Liver (tissue), 9 donors: ENCODE data around the gene FCN1. TPM values are rescaled to one million over a fixed set of nuclear protein-coding genes. Genes with fewer than 3 reads are reported as not detected.

Experiments used
- DNase-seq: peaks from one replicate; pipeline ENCODE4 v3.0.0-alpha.2; 2017; ENCODE audit warnings: low spot score
- H3K27ac ChIP-seq, 2 donors: one replicate each; pipeline ENCODE4 v1.7.0; 2013; ENCODE audit warnings: inconsistent platforms in 2 of 2, low read length in 2 of 2, control low read depth in 1 of 2, low read depth in 1 of 2, mild to moderate bottlenecking in 1 of 2
- H3K27me3 ChIP-seq, 4 donors: one replicate each; pipeline versions ENCODE4 v1.6.1 to v1.7.0; 2013; ENCODE audit warnings: low read length in 3 of 4, inconsistent platforms in 1 of 4, mild to moderate bottlenecking in 1 of 4, moderate library complexity in 1 of 4; ENCODE audit not compliant: control insufficient read depth in 4 of 4, insufficient read depth in 4 of 4
- H3K36me3 ChIP-seq, 4 donors: one replicate each; pipeline versions ENCODE4 v1.6.1 to v1.7.0; 2013; ENCODE audit warnings: low read length in 3 of 4, mild to moderate bottlenecking in 3 of 4, low read depth in 1 of 4, moderate library complexity in 1 of 4; ENCODE audit not compliant: control insufficient read depth in 4 of 4, insufficient read depth in 3 of 4
- H3K4me1 ChIP-seq, 4 donors: one replicate each; pipeline versions ENCODE4 v1.6.1 to v1.7.0; 2013; ENCODE audit warnings: low read length in 3 of 4, mild to moderate bottlenecking in 3 of 4, moderate library complexity in 1 of 4; ENCODE audit not compliant: control insufficient read depth in 4 of 4, insufficient read depth in 4 of 4
- H3K4me3 ChIP-seq, 3 donors: one replicate each; pipeline versions ENCODE4 v1.6.1 to v1.7.0; 2013; ENCODE audit warnings: low read length in 3 of 3, control low read depth in 1 of 3, low read depth in 1 of 3, mild to moderate bottlenecking in 1 of 3
- H3K9ac ChIP-seq, 2 donors: one replicate each; pipeline ENCODE4 v1.7.0; 2013; ENCODE audit warnings: low read length in 2 of 2, mild to moderate bottlenecking in 2 of 2, moderate library complexity in 2 of 2, control low read depth in 1 of 2, low read depth in 1 of 2
- H3K9me3 ChIP-seq, 4 donors: one replicate each; pipeline versions ENCODE4 v1.6.1 to v1.7.0; 2013; ENCODE audit warnings: low read length in 3 of 4; ENCODE audit not compliant: control insufficient read depth in 4 of 4
- EGR1 ChIP-seq, 2 donors: IDR thresholded peaks; 2 replicates each; pipeline ENCODE4 v1.6.1; 2016 to 2018; ENCODE audit warnings: antibody characterized with exemption in 2 of 2, low read depth in 2 of 2
- FOXA1 ChIP-seq: IDR thresholded peaks from 2 replicates; pipeline ENCODE4 v1.6.1; 2016; ENCODE audit warnings: antibody characterized with exemption
- GABPA ChIP-seq, 2 donors: IDR thresholded peaks in 1 of 2; conservative IDR thresholded peaks in 1 of 2; 2 replicates each; pipeline ENCODE4 v1.6.1; 2016; ENCODE audit warnings: antibody characterized with exemption in 2 of 2, mild to moderate bottlenecking in 1 of 2, moderate library complexity in 1 of 2
- HNF4A ChIP-seq, 2 donors: conservative IDR thresholded peaks; 2 replicates each; pipeline ENCODE4 v1.6.1; 2016; ENCODE audit warnings: antibody characterized with exemption in 2 of 2, mild to moderate bottlenecking in 2 of 2
- HNF4G ChIP-seq: IDR thresholded peaks from 2 replicates; pipeline ENCODE4 v1.6.1; 2016; ENCODE audit warnings: antibody characterized with exemption
- NR2F2 ChIP-seq: IDR thresholded peaks from 2 replicates; pipeline ENCODE4 v1.6.1; 2016; ENCODE audit warnings: antibody characterized with exemption
- RAD21 ChIP-seq, 2 donors: IDR thresholded peaks; 2 replicates each; pipeline ENCODE4 v1.6.1; 2016; ENCODE audit warnings: antibody characterized with exemption in 2 of 2, mild to moderate bottlenecking in 2 of 2
- RXRA ChIP-seq, 2 donors: IDR thresholded peaks; 2 replicates each; pipeline ENCODE4 v1.6.1; 2017 to 2018; ENCODE audit warnings: antibody characterized with exemption in 2 of 2, mild to moderate bottlenecking in 1 of 2
- SP1 ChIP-seq: IDR thresholded peaks from 2 replicates; pipeline ENCODE4 v1.6.1; 2018; ENCODE audit warnings: antibody characterized with exemption, mild to moderate bottlenecking
- TAF1 ChIP-seq: conservative IDR thresholded peaks from 2 replicates; pipeline ENCODE4 v1.6.1; 2016; ENCODE audit warnings: antibody characterized with exemption, mild to moderate bottlenecking
- WGBS: extraction: QIAGEN DNeasy Blood & Tissue Kit; methylation state at CpG from one replicate; pipeline ENCODE4 v1.1.7; 2013; 5-methylcytosine and 5-hydroxymethylcytosine counted together
- polyA plus RNA-seq, 2 donors: library from polyadenylated mRNA; stranded (reverse) in 1 of 2; unstranded in 1 of 2; fragments of 200-250 nt in 1 of 2; fragments of >200 nt in 1 of 2; fragmentation: Nextera tagmentation in 1 of 2; extraction: Ambion mirVana in 1 of 2; gene quantifications; one replicate each; pipeline versions ENCODE4 v1.2.1 to v1.2.3, GENCODE V29; 2013 to 2015
- total RNA-seq, 2 donors: library from RNA; depleted of rRNA; stranded (reverse); fragments of >200 nt; gene quantifications; one replicate each; pipeline ENCODE4 v1.2.3, GENCODE V29; 2014
- TF ChIP-seq, protein P1 (sequence below): IDR thresholded peaks from 2 replicates; pipeline ENCODE4 v1.6.1; 2016; ENCODE audit warnings: antibody characterized with exemption
- TF ChIP-seq, protein P2 (sequence below): fragments of 150-350 bp; IDR thresholded peaks from 2 replicates; pipeline ENCODE4 v1.5.1; 2017; ENCODE audit warnings: improper control_type of control experiment, low read depth, low read length; ENCODE audit not compliant: missing input control
- TF ChIP-seq, protein P3 (sequence below): IDR thresholded peaks from 2 replicates; pipeline ENCODE4 v1.6.1; 2016; ENCODE audit warnings: antibody characterized with exemption, mild to moderate bottlenecking
- TF ChIP-seq, protein P4 (sequence below): IDR thresholded peaks from 2 replicates; pipeline ENCODE4 v1.6.1; 2016; ENCODE audit warnings: antibody characterized with exemption
- donor health status: healthy.
- donor health status: healthy.
- donor health status: healthy.
- donor health status: healthy.
- donor health status: healthy.

The FCN1 gene
- total and polyA plus RNA-seq, 4 donors = 0.97 to 15.0 (median 5.4) TPM

DNA sequence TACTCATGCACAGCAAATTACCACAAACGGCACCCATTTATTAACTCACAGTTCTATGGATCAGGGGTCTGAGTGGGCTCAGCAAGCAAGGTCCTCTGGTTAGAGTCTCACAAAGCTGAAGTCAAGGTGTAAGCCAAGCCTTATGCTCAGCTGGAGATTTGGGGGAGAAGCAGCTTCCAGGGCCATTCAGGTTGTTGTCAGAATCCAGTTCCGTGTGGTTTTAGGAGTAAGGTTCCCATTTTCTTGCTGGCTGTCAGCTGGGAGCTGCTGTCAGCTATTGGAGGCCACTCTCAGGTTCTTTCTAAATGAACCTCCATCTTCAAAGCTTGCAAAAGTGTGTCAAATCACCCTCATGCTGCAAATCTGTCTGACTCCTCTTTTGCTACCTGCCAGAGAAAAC lies 19.4 kb downstream of the FCN1 start:
- no peak overlapping the region for H3K4me3 ChIP-seq
- H3K9ac ChIP-seq = no peak overlapping the region
- no peak overlapping the region for H3K27ac ChIP-seq
- H3K9me3 ChIP-seq = peaks cover 0 to 9% (median 2%) of the 10 kb centered on the region in 4 donors
- no peaks in the 10 kb centered on the region for H3K36me3 ChIP-seq
- DNase-seq = no peak
- no peak for TF ChIP-seq RXRA (IDR thresholded peaks at IDR 0.05)
- no peak for TF ChIP-seq TAF1
- no peak for TF ChIP-seq HNF4G
- TF ChIP-seq, protein P1, sequence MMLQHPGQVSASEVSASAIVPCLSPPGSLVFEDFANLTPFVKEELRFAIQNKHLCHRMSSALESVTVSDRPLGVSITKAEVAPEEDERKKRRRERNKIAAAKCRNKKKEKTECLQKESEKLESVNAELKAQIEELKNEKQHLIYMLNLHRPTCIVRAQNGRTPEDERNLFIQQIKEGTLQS = no peak
- TF ChIP-seq, protein P2, sequence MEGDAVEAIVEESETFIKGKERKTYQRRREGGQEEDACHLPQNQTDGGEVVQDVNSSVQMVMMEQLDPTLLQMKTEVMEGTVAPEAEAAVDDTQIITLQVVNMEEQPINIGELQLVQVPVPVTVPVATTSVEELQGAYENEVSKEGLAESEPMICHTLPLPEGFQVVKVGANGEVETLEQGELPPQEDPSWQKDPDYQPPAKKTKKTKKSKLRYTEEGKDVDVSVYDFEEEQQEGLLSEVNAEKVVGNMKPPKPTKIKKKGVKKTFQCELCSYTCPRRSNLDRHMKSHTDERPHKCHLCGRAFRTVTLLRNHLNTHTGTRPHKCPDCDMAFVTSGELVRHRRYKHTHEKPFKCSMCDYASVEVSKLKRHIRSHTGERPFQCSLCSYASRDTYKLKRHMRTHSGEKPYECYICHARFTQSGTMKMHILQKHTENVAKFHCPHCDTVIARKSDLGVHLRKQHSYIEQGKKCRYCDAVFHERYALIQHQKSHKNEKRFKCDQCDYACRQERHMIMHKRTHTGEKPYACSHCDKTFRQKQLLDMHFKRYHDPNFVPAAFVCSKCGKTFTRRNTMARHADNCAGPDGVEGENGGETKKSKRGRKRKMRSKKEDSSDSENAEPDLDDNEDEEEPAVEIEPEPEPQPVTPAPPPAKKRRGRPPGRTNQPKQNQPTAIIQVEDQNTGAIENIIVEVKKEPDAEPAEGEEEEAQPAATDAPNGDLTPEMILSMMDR = no peak
- no peak for TF ChIP-seq HNF4A (conservative IDR thresholded peaks at IDR 0.05)
- H3K4me1 ChIP-seq = no peaks in the 10 kb centered on the region
- 38% methylated on average over 2 of the region's 2 CpGs for WGBS
- no peaks in the 10 kb centered on the region for H3K27me3 ChIP-seq

DNA sequence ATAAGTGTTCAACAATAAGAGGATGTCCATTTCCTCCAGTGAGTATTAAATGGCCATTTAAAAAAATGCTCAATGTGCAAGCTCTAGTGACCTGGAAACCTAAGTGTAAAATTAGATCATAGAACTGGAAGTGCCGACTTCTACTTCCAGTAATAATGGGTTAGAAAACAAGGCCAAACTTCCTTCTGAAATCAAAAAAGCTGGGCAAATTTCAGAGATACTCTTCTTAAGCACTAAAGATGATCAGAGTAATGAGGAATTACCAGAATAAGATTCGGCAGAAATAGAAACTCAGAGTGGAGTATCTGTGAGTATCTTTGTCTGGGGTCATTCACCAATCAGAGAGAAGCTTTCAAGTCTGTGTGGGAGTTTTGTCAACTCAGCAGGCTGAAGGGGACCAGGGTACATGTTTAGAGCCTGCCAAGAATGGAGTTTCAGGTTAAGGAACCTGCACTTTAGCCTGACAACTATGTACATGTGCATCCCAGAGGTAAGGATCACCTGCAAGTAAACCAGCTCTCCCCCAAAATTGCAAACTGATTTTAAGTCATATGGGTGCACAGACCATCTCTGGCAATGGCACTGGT lies 20.0 kb downstream of the FCN1 start:
- Histone ChIP-seq H3K4me3 (no peak overlapping the region), H3K27ac (no peak overlapping the region), H3K4me1 (no peaks in the 10 kb centered on the region), H3K9ac (no peak overlapping the region), H3K27me3 (no peaks in the 10 kb centered on the region), H3K36me3 (no peaks in the 10 kb centered on the region), H3K9me3 (peaks cover 0 to 9% (median 2%) of the 10 kb centered on the region in 4 donors)
- no peak for DNase-seq
- TF ChIP-seq SP1 = no peak
- no peak for TF ChIP-seq TAF1
- TF ChIP-seq RAD21 (IDR thresholded peaks at IDR 0.05) = no peak
- TF ChIP-seq FOXA1 = no peak
- TF ChIP-seq HNF4A (conservative IDR thresholded peaks at IDR 0.05) = no peak
- TF ChIP-seq, protein P3, sequence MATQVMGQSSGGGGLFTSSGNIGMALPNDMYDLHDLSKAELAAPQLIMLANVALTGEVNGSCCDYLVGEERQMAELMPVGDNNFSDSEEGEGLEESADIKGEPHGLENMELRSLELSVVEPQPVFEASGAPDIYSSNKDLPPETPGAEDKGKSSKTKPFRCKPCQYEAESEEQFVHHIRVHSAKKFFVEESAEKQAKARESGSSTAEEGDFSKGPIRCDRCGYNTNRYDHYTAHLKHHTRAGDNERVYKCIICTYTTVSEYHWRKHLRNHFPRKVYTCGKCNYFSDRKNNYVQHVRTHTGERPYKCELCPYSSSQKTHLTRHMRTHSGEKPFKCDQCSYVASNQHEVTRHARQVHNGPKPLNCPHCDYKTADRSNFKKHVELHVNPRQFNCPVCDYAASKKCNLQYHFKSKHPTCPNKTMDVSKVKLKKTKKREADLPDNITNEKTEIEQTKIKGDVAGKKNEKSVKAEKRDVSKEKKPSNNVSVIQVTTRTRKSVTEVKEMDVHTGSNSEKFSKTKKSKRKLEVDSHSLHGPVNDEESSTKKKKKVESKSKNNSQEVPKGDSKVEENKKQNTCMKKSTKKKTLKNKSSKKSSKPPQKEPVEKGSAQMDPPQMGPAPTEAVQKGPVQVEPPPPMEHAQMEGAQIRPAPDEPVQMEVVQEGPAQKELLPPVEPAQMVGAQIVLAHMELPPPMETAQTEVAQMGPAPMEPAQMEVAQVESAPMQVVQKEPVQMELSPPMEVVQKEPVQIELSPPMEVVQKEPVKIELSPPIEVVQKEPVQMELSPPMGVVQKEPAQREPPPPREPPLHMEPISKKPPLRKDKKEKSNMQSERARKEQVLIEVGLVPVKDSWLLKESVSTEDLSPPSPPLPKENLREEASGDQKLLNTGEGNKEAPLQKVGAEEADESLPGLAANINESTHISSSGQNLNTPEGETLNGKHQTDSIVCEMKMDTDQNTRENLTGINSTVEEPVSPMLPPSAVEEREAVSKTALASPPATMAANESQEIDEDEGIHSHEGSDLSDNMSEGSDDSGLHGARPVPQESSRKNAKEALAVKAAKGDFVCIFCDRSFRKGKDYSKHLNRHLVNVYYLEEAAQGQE = no peak
- TF ChIP-seq EGR1 (IDR thresholded peaks at IDR 0.05; ENCODE audit: low read depth in 2 of 2) = no peak
- TF ChIP-seq, protein P1 = no peak
- TF ChIP-seq, protein P4, sequence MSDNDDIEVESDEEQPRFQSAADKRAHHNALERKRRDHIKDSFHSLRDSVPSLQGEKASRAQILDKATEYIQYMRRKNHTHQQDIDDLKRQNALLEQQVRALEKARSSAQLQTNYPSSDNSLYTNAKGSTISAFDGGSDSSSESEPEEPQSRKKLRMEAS = peak; percentile 30
- TF ChIP-seq GABPA (IDR thresholded peaks at IDR 0.05 in 1 of 2, conservative IDR thresholded peaks at IDR 0.05 in 1 of 2) = no peak
- TF ChIP-seq HNF4G = no peak
- TF ChIP-seq NR2F2 = peak; percentile 83
- 59% methylated on average over 2 of the region's 2 CpGs for WGBS
